Stimulated activated CD8-positive, alpha-beta memory T cell treated with anti-CD3 and anti-CD28 coated beads, Interleukin-2, amount 100 ng/mL, for 48 hours (primary cell): ENCODE results near the gene IRF5.

Experiments used
- DNase-seq, 2 donors: peaks; one replicate each; pipeline ENCODE4 v3.0.0-alpha.2; 2020; ENCODE audit warnings: low read depth in 2 of 2

IRF5 gene

DNA sequence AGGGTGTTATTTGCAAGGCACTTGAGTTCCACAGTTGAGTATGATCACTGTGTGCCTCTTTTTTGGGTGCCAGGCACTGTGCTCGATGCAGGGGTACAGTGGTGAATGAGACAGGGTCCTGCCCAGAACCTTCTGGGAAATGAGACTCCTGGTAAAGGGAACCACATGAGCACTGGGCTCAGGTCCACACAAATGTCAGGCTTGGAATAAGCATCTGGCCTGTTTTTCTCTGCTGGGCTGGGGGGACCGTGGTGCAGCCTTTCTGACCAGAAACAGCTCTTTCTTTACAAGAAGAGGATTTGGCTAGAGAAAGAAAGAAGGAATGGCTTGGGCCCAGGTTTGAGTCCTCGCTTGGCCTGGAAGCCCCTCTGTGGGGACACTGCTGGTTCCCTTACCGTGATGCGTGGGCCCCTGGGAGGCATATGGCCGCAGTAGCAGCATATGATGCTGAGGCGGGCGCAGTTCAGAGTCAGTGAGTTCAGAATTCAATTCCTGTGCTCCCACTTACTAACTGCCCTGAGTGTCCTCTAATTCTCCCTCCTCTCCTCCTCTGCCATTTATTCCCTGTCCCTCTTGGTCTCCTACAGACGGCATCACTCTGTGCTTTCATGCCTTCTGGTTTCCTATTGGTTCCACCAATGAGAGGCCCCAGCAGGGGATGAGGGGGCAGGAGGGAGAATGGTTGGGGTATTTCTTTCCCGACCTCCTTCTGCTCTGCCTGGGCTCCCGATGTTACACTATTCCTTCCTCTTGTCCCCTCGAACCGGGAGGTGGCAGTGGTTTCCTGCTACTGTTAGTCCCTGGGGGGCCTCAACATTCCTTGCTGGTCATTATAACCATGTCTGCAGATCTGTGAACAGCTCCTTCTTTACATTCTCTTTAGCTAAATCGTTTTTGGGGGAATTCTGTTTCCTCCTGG lies 17.6 kb upstream of the IRF5 start:
- DNase-seq: no peak

DNA sequence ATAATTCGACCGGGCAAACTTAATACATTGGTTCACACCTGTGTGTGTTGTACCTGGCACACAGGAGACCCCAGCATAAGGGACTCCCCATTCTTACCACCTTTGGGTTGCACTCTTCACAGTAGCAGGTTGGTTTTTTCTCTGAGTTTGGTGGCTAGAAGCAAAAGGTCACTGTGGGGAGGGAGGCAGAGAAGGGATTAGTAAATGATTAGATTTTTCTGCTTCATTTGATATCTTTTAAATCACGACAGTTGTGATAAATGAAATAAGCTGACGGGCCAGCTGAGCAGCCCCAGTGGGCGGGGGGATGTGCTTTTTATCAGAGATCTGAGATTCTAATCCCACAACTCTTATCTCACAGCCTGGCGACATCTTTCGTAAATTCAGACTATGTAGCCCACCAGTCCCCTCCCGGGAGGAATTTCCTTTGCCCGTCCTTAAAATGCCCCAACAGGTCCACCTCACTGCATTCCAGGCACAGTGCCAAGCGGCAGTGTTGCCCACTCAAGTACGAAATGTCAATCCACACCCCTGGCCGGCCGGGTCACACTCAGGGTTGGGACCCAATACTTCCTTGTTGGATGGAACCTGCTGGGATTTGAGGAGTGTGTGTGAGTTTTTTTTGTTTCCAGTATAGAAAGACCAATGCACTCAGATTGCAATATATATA lies 16.7 kb upstream of the IRF5 start:
- no peak for DNase-seq

DNA sequence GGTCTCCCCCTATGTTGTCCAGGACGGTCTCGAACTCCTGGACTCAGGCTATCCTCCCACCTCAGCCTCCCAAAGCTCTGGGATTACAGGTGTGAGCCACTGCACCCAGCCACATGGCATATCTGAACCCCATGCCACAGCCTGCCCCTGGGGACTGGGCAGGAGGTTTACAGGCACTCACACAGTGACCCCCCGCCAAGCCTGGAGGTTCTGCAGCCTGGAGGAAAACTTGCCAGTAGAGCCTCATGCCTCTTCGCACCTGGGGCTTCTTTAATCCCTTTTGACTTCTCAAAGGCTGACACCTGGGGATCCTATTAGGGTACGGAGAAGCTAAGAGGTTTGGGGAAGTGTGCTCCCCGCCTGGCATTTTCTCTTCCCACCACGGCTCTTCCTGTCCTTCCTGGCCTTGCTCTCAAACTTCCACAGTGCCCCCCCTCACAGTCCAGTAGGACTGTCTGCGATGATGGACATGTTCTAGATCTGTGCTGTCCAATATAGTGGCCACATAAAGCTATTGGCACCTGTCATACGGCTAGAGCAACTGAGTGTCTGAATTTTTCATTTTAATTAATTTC lies 15.8 kb upstream of the IRF5 start:
- DNase-seq: no peak

DNA sequence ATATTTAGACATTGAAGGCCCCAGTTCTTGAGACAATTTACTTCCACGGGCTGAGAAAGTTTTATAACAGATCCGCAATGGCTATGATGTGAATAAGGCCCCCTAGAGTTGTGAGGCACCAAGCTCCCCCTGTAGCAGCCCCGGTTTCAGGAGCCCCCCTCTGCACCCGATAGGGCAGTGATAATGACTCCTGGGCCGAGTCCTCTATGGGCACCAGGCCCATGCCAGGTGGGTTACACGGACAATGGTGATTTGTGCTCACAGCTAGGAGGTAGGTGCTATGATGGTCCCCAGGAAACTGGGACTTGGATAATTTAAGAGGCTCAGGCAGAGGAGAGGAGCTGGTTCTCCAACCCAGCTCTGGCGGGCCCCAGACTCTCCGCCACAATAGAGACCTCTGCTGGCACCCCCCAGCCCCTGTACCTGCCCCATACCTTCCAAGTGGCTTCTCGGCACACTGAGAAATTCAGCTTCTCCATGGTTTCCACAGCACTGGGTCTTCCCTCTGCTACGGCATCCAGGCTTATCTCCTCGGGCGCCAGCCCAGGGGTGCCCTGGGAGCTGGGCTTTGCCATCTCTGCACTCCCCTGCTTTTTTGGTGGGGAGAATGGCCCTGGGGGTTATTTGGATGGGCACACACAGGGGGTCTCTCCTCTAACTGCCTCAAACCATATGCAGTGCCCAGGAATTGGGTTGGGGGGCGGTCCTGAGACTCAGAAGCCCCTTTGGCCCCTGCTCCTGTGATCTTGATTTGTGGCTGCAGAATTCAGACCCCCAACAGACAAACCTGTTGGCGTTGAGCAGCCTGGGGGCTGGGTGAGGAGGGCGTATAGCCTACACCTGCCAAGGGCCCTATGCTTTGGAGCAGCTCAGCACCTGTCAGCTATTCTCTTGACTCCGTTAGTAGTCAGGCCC lies 15.0 kb upstream of the IRF5 start:
- DNase-seq: no peak

DNA sequence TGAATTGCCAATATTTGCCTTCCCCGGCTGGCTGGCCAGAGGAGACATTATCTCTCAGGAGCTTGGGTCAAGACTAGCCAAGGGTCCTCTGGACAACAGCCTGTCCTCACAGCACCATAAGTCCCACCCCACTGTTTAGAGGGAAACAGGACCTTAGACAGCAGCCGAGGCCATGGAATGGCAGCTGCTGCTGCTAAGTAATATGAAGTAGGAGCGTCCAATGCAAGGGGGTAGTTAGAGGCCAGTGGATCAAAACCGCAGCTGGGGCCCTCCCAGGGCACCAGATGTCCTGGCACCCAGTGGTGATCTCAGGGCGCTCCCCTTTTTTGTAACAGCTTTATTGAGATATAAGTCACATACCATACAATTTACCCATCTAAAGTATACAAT lies 14.3 kb upstream of the IRF5 start:
- no peak for DNase-seq

DNA sequence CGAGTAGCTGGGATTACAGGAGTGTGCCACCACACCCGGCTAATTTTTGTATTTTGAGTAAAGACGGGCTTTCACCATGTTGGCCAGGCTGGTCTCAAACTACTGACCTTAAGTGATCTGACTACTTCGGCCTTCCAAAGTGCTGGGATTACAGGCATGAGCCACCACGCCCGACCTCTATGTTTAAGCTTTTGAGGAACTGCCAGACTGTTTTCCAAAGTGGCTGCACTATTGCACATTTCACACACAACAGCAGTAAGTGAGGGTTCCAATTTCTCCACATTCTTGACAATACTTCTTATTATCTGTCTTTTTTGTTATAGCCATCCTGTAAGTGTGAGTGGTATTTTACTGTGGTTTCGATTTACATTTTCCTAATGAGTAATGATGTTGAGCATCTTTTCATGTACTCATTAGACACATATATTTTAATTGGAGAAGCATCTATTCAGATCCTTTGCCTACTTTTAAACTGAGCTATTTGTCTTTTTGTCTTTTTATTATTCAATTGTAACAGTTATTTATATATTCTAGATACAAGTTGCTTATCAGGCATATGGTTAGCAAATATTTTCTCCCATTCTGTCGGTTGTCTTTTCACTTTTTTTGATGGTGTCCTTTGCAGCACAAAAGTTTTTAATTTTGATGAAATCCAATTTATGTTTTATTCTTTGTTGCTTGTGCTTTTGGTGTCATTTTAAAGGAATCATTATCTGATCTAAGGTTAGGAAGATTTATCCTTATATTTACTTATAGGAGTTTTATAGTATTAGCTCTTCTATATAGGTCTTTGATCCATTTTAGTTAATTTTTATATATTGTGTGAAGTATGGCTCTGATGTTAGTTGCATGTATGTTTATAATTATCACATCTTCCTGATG lies 12.8 kb upstream of the IRF5 start:
- DNase-seq: no peak

DNA sequence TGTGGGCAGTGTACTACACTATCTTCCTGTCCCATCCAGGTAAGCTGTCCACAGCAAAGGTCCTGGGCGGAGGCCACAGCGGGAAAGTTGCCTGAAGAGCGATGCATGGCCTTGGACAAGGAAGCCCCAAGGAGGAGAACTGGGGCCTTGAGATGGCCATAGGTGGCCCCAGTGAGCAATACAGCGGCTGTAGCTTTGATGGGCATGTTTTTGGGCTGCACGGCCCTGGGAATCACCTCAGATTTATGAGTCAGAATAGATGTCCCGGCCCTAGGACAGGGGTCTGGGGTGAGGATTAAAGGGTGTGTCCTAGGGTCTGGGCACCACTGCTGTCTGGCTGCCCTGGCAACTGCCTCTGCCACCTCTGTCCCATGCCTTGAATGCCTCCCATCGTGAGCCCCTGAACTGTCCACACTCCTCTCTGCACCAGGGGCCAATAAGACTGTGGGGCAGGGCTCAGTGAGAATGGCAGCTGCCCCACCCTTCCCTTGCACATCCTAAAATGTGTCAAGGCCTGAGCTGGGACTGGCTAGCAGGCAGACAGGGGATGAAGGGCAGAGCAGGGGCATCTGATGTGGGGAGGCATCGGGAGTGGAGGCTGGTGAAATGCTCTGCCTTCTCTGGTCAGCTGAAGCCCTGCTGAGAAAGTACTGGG lies 9.4 kb upstream of the IRF5 start:
- DNase-seq: no peak

DNA sequence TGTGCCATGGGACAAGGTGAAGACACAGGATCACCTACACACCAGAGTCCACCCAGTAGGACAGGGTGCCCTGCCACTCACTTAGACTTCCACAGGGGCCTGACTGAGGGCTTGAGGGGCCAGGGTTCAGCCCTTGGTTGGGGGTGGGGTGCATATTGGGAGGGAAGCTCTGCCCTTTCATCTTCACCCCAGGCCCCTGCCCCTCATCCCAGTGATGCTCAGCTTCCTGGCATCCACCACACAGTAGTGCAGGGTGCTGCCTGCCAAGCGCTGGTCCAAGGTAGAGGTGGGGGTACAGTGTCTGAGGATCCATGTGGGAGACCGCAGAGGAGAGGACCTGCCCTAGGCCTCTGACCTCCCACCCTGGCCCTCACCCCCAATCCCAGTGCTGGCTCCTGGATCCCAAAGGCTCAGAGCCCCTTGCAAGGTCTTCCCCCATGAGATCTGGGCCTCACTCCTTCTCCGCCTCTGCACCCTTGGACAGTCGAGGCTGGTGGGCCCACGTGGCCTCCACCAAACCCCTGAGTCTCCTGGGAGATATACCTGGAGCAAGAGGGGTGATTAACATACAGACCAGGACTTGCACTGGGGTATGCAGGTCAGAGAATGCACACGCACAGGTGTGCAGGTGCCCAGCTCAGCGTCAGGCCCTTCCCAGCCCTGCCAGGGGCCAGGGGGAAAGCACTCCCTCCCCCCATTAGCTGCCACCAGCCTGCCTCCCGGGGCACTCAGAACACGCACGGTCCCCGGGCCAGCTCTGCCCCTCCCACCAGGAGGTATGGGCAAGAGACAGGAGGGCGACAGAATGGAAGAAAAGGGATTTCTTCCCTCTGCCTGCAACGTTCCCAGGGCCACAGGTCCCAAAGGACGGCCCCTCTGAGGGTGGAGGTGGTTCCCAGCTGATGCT lies 8.6 kb upstream of the IRF5 start:
- DNase-seq: no peak

DNA sequence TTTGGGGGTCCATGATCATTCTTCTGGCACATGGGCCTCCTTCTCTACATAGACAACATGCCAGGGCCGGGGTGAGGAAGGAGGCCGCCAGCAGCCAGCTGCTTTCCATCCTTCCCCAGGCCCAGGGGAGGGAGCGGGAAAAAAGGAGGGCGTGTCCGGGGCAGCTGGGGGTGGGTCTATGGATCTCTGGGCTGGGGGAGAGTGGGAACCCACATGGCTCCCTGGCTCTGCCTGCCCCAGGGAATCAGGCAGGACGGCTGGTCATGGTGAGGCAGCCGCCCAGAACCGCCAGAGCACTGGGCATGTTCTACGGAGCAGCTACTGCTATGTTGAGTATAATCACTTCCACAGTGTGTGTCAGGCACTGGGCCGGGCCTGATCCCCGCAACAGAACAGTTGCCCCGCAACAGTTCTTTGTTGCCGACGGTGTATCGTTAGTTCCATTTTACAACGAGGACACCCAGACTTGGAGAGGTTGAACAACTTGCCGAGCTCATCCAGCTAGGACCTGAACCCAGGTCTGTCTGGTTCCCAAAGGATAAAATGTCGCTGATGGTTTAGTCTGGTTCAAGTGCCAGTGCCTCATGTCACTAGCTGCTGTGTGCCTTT lies 6.4 kb upstream of the IRF5 start:
- DNase-seq: no peak

DNA sequence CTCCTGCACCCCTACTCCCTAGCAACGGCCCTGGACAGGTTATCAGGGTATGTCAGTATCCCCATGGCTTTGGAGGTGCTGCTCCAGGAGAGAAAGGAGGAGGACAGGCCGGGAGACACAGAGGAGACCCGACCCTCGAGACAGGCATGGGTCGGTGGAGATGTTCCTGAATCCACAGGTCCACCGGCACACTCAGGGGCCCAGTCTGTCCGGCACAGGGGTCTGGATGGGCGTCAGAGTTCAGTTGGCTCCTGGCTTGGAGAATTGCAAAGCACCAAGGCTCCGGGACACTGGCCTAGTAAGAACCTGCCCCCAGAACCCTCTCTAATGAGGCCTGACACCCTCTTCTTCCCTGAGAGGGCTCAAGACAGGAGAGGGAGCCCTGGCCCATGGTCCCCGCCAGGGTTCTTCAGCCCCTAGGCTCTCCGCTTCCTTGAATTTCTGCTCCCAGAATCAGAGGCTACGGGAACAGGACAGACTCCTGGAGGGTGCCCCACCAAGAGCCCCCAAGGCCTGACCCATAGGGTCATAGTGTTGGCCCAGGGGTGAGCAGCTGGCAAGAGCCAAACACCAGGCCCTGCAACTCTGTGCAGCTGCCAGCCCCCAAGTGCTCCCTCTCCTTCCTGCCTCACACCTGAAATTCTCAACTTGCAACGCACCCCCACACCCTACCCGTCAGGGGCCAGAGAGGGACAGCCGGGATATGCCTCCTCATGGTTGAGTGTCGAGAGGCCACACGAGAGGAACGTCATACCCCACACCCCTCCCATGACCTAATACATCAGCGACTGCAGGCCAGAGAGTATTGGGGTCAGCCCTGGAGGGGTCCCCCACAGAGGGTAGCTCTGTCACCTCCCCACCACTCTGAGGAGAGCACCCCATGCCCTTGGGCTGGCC lies 5.5 kb upstream of the IRF5 start:
- DNase-seq: no peak

DNA sequence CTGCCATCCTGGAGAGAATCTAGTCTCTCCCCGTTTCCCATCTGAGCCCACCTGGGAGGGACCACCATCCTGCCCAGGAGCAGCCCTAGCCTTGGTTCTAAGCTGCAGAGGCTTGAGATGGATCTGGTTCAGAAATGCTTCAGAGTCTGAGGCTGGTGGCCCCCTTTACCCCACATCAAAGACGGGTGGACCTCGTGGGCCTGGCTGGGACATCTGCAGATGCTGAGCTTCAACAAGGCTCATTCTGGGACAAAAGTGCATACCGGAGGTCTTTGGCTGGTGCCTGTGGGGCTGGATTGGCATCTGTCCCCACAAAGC lies 4.9 kb upstream of the IRF5 start:
- DNase-seq: no peak

DNA sequence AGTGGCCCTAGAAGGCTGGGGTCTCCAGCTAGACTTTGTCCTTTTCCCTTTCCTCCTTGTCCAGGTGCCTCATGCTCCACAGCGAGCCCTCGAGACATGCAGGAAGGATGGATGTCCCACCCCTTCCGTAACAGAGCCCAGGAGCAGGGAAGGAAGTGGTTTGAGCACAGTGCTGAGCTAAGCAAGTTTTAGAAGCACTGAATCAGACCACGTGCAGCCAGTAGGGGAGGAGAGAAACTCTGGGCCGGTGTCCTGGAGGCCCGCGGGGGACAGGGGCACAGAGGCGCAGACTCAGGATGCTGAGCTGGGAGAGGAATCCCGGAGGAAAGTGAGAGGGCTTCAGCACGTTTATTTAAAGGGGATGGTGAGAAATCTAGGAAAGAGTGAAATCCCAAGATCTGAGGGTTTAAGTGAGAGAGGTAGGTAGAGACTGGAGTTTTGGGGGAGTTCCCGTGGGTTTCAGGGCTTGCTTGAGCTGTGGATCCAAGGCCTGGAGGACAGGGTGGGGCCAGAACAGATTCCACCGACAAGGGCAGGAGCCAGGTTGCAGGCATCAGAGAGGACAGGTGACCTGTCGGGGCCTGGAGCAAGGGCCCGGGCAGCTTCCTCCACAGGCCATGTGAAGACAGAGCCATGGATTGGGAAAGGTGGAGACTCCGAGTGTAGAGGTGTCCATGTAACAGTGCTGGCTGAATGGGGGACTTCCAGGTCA lies 4.4 kb upstream of the IRF5 start:
- no peak for DNase-seq

DNA sequence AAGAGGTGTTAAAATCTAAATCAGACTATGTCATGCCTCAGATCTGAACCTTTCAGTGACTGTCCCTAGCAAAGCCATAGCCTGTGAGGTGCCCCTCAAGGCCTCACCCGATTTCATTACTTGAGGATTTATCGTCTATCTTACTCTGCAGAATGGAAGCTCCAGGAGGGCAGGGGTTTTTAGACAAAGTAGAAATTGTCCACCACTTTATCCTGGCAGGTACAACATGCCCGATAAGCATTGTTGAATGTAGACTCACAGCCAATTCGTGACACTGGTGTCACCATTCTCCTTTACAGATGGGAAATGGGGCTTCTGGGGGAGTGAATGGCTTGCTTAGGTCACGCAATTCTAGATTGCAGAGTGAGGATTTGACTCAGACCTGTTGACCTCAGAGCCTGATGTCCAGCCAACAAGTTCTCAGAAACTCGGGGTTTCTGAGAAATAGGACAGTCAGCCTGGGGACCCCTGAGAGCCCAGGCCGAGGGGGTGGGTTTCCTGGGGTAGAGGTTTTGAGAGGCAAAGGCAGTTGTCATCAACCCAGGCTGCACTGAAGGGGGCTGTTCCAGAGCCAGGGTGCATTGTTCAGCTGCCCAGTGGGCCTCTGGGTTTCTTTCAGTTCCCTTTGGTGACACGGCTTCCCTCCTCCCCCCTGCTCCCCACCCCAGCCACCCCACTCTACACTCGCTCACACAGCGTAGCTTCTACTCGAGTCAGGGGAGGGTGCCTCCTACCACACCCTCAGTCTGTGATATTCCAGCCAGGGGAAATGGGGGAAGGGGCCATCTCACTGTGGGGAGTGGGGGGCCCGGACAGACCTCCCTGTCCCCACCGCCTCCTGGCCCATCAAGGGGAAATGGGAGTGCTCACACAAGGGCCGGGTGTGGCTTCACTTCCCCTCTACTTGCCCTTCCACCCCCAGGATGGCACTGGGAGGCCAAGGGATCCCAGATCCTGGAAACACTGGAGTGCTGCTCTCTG lies 3.1 kb upstream of the IRF5 start:
- no peak for DNase-seq

DNA sequence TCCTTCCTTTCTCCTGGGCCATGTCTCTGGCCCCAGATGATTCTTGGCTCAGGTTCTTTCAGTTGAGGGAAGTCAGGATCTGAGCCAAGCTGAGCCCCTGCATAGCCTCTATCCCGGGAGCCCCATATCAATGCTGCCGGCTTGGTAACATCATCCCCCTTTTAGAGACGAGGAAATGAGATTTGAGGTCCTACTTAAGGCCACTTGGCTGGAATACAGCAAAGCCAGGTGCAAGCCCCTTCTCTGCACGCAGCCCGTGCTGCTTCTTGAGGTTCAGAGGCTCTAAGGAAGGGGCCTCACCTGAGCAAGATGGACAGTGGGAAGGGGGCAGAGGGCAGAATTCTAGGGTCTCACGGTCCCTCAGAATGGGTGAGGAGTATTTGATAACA lies 2.4 kb upstream of the IRF5 start:
- no peak for DNase-seq

DNA sequence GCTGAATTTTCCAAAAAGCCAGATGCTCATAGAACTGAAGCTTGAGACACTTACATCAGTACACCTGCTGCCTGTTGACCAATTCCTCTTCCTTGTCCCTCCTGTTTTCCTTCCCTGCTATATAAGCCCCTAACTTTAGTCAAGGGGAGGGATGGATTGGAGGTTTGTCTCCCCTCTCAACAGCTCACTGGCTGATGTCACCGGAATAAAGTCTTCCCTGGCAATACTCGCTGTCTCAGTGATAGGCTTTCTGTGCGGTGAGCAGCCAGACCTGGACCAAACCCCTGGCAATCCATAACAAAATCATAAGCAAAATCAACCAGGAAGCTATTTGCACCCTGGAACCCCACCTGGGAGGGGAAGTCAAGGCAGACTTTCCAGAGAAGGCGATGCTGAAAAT lies 929 bp upstream of the IRF5 start:
- no peak for DNase-seq

DNA sequence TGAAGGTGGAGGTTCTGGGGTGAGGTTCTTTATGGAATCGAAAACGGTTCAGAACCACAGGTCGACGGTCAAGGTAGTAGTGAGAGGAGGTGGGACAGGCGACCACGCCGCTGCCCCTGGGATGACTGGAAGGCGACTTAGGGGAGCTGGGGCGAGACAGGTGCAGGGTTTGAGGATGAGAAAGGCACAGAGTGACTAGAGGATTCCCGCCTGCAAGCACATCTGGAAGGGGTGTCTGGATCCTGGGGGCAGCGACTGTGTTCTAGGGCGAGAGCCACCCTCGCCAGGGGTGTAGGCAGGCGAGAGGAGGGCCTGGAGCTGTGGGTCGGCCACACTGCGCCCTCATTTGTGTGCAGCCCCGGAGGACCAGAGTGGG lies 468 bp upstream of the IRF5 start:
- DNase-seq: no peak
